HEK293T (cell line): ENCODE results near the gene SNRNP200.

Experiments used
- ARNT ChIP-seq: fragments of 450-650 bp; IDR thresholded peaks from 2 replicates; pipeline ENCODE4 v1.6.1; 2017; ENCODE audit warnings: mild to moderate bottlenecking
- BHLHE40 ChIP-seq: fragments of 450-650 bp; IDR thresholded peaks from 2 replicates; pipeline ENCODE4 v1.6.1; 2016; ENCODE audit warnings: mild to moderate bottlenecking, moderate library complexity, borderline replicate concordance
- CTBP1 ChIP-seq: fragments of 450-650 bp; IDR thresholded peaks from 2 replicates; pipeline ENCODE4 v1.6.1; 2016; ENCODE audit warnings: borderline replicate concordance
- ELF4 ChIP-seq: fragments of 450-650 bp; IDR thresholded peaks from 2 replicates; pipeline ENCODE4 v1.6.1; 2017; ENCODE audit warnings: antibody characterized with exemption
- FOXM1 ChIP-seq: fragments of 450-650 bp; IDR thresholded peaks from 2 replicates; pipeline ENCODE4 v1.6.1; 2017; ENCODE audit warnings: mild to moderate bottlenecking, borderline replicate concordance
- PKNOX1 ChIP-seq: fragments of 450-650 bp; IDR thresholded peaks from 2 replicates; pipeline ENCODE4 v1.6.1; 2016
- SP1 ChIP-seq: fragments of 450-650 bp; IDR thresholded peaks from 2 replicates; pipeline ENCODE4 v1.6.1; 2017
- TARDBP ChIP-seq: fragments of 450-650 bp; IDR thresholded peaks from 2 replicates; pipeline ENCODE4 v1.6.1; 2016

- TF ChIP-seq PKNOX1 (no peak), ELF4 (no peak), SP1 (no peak), BHLHE40 (no peak), FOXM1 (no peak), ARNT (no peak), TARDBP (no peak), CTBP1 (no peak)
Observed at GRCh38 chr2:96345438-96345837, 40.1 kb upstream of the SNRNP200 start.
